ENCODE results near the gene UGT1A9.

GRCh38 chr2:233691443-233692433 is 20.0 kb downstream of the UGT1A9 start:
- TF ChIP-seq, protein P1, sequence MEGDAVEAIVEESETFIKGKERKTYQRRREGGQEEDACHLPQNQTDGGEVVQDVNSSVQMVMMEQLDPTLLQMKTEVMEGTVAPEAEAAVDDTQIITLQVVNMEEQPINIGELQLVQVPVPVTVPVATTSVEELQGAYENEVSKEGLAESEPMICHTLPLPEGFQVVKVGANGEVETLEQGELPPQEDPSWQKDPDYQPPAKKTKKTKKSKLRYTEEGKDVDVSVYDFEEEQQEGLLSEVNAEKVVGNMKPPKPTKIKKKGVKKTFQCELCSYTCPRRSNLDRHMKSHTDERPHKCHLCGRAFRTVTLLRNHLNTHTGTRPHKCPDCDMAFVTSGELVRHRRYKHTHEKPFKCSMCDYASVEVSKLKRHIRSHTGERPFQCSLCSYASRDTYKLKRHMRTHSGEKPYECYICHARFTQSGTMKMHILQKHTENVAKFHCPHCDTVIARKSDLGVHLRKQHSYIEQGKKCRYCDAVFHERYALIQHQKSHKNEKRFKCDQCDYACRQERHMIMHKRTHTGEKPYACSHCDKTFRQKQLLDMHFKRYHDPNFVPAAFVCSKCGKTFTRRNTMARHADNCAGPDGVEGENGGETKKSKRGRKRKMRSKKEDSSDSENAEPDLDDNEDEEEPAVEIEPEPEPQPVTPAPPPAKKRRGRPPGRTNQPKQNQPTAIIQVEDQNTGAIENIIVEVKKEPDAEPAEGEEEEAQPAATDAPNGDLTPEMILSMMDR (IDR thresholded peaks at IDR 0.05; ENCODE audit: poor library complexity), result no peak
- TF ChIP-seq EZH2phosphoT487 (IDR thresholded peaks at IDR 0.05; ENCODE audit: low read depth, severe bottlenecking, unreplicated experiment), result no peak
- TF ChIP-seq EZH2 (IDR thresholded peaks at IDR 0.05; ENCODE audit: borderline replicate concordance), result no peak

All from hepatocyte (in vitro differentiated cells).